Activated B cell treated with CpG ODN at 0.5 μM for 24 hours (primary cell): Measurements from ENCODE around the gene CEP164. TPM values are rescaled to one million over a fixed set of nuclear protein-coding genes. Genes with fewer than 3 reads are reported as not detected.

ENCODE experiments used
- ATAC-seq: fragments of 200-7000 bp; cut with Tn5 transposase; one replicate; pipeline ENCODE4 v1.10.0; 2021; ENCODE audit warnings: low read depth, mild to moderate bottlenecking, moderate library complexity
- CTCF ChIA-PET: fragments of 350-600 bp; sonication (Branson Sonifier 250); formaldehyde crosslinking; loops from one replicate; lab custom pipeline; 2021; ENCODE audit warnings: antibody characterized with exemption; lab: Charles Lee
- POLR2A ChIA-PET: fragments of 350-600 bp; sonication (Branson Sonifier 250); formaldehyde crosslinking; loops from one replicate; lab custom pipeline; 2021; ENCODE audit warnings: antibody characterized with exemption; lab: Charles Lee
- DNase-seq: peaks from one replicate; pipeline ENCODE4 v3.0.0; 2022
- H3K27ac Mint-ChIP-seq: one replicate; pipeline ENCODE4 v1.8.0; 2020; ENCODE audit warnings: mixed read lengths
- H3K27me3 Mint-ChIP-seq: one replicate; pipeline ENCODE4 v1.8.0; 2021; ENCODE audit warnings: mixed read lengths
- H3K36me3 Mint-ChIP-seq: one replicate; pipeline ENCODE4 v1.8.0; 2021; ENCODE audit warnings: low read depth, mixed read lengths
- H3K4me1 Mint-ChIP-seq: one replicate; pipeline ENCODE4 v1.8.0; 2021; ENCODE audit warnings: mixed read lengths
- H3K4me3 Mint-ChIP-seq: one replicate; pipeline ENCODE4 v1.8.0; 2020; ENCODE audit warnings: mild to moderate bottlenecking, mixed read lengths
- H3K9me3 Mint-ChIP-seq: one replicate; pipeline ENCODE4 v1.8.0; 2020; ENCODE audit warnings: mixed read lengths
- CTCF ChIP-seq: fragments of 200-600 bp; IDR thresholded peaks from one replicate; pipeline ENCODE4 v1.8.0; 2022; ENCODE audit warnings: antibody characterized with exemption, mild to moderate bottlenecking
- intact Hi-C: fragments of 100-400 bp; cut with micrococcal nuclease; formaldehyde crosslinking; loops from one replicate; pipeline ENCODE4 v1.15.1; 2024
- total RNA-seq: library from RNA; stranded (reverse); gene quantifications from 2 replicates; pipeline ENCODE4 v1.2.3, GENCODE V29; 2022

The CEP164 gene
- total RNA-seq, 1 donor from 2014 or later, result 50.9 TPM

- no peak overlapping the region for H3K27ac Mint-ChIP-seq
- no peaks in the 10 kb centered on the region for H3K36me3 Mint-ChIP-seq
- TF ChIP-seq CTCF, result no peak
- peaks cover 4% of the 10 kb centered on the region for H3K27me3 Mint-ChIP-seq
- intact Hi-C loops, result no loop called here
- H3K4me1 Mint-ChIP-seq, result no peaks in the 10 kb centered on the region
- ChIA-PET POLR2A (no interaction called here), CTCF (no interaction called here)
- ATAC-seq (no peak), DNase-seq (no peak)
- H3K9me3 Mint-ChIP-seq, result no peaks in the 10 kb centered on the region
- no peak overlapping the region for H3K4me3 Mint-ChIP-seq
Measured at GRCh38 chr11:117299351-117300282, 28.0 kb upstream of the CEP164 start.

- peaks cover 4% of the 10 kb centered on the region for H3K27me3 Mint-ChIP-seq
- intact Hi-C loops, result no loop called here
- no peaks in the 10 kb centered on the region for H3K9me3 Mint-ChIP-seq
- H3K4me3 Mint-ChIP-seq, result no peak overlapping the region
- CTCF ChIA-PET, result no interaction called here
- no peak for ATAC-seq
- no peak for TF ChIP-seq CTCF
- H3K27ac Mint-ChIP-seq, result no peak overlapping the region
- POLR2A ChIA-PET, result no interaction called here
- no peak for DNase-seq
- no peaks in the 10 kb centered on the region for H3K36me3 Mint-ChIP-seq
- no peaks in the 10 kb centered on the region for H3K4me1 Mint-ChIP-seq
Measured at GRCh38 chr11:117300283-117300663, 27.4 kb upstream of the CEP164 start.

GRCh38 chr11:117300773-117301172, 26.9 kb upstream of the CEP164 start:
- no peaks in the 10 kb centered on the region for H3K4me1 Mint-ChIP-seq
- H3K27ac Mint-ChIP-seq, result no peak overlapping the region
- peaks cover 4% of the 10 kb centered on the region for H3K27me3 Mint-ChIP-seq
- ChIA-PET CTCF (no interaction called here), POLR2A (no interaction called here)
- H3K36me3 Mint-ChIP-seq, result no peaks in the 10 kb centered on the region
- H3K4me3 Mint-ChIP-seq, result no peak overlapping the region
- intact Hi-C loops, result no loop called here
- DNase-seq (no peak), ATAC-seq (no peak)
- no peaks in the 10 kb centered on the region for H3K9me3 Mint-ChIP-seq
- TF ChIP-seq CTCF, result no peak

GRCh38 chr11:117302228-117302627, 25.4 kb upstream of the CEP164 start:
- intact Hi-C loops, result no loop called here
- Mint-ChIP-seq H3K36me3 (no peaks in the 10 kb centered on the region), H3K4me3 (no peak overlapping the region), H3K27ac (no peak overlapping the region), H3K4me1 (no peaks in the 10 kb centered on the region), H3K9me3 (no peaks in the 10 kb centered on the region), H3K27me3 (peaks cover 4% of the 10 kb centered on the region)
- ATAC-seq (no peak), DNase-seq (no peak)
- CTCF ChIA-PET, result no interaction called here
- no peak for TF ChIP-seq CTCF
- POLR2A ChIA-PET, result no interaction called here

GRCh38 chr11:117303101-117303500, 24.6 kb upstream of the CEP164 start:
- H3K27me3 Mint-ChIP-seq, result peaks cover 5% of the 10 kb centered on the region
- H3K4me3 Mint-ChIP-seq, result no peak overlapping the region
- no peaks in the 10 kb centered on the region for H3K4me1 Mint-ChIP-seq
- intact Hi-C loops, result no loop called here
- POLR2A ChIA-PET, result no interaction called here
- CTCF ChIA-PET, result no interaction called here
- DNase-seq (no peak), ATAC-seq (no peak)
- no peaks in the 10 kb centered on the region for H3K36me3 Mint-ChIP-seq
- no peak for TF ChIP-seq CTCF
- no peak overlapping the region for H3K27ac Mint-ChIP-seq
- H3K9me3 Mint-ChIP-seq, result no peaks in the 10 kb centered on the region
